IPS-18c (cell line): ENCODE measurements around the gene MYO9B.
"Not testable (repeated sequence)": the region's sequence is repeated elsewhere in the genome, so short reads cannot be mapped to it uniquely, and the experiment has no call there.

Experiments used
- H3K4me3 ChIP-seq: 2 replicates; pipeline ENCODE4 v1.7.0; 2013; ENCODE audit warnings: low read depth, mild to moderate bottlenecking, low read length, moderate library complexity; ENCODE audit not compliant: insufficient read depth
- H3K9me3 ChIP-seq: one replicate; pipeline ENCODE4 v1.6.1; 2013; ENCODE audit warnings: mild to moderate bottlenecking, low read length, moderate library complexity; ENCODE audit not compliant: control insufficient read depth, insufficient read depth

Gene MYO9B

GRCh38 chr19:17144771-17145170 lies 69.2 kb downstream of the MYO9B start:
- not testable (repeated sequence) for H3K9me3 ChIP-seq

GRCh38 chr19:17145546-17146497 lies 70.2 kb downstream of the MYO9B start:
- Histone ChIP-seq H3K9me3 (no peaks in the 10 kb centered on the region), H3K4me3 (no peak overlapping the region)

More at GRCh38 chr19:17144771-17145170, 69.2 kb downstream of the MYO9B start:
- not testable (repeated sequence) for H3K4me3 ChIP-seq

GRCh38 chr19:17148130-17148529 lies 72.6 kb downstream of the MYO9B start:
- Histone ChIP-seq H3K9me3 (no peaks in the 10 kb centered on the region), H3K4me3 (no peak overlapping the region)

- H3K4me3 ChIP-seq: no peak overlapping the region
- no peaks in the 10 kb centered on the region for H3K9me3 ChIP-seq
Observed at GRCh38 chr19:17149393-17150135, 74.0 kb downstream of the MYO9B start.

GRCh38 chr19:17153996-17154395 lies 78.4 kb downstream of the MYO9B start:
- Histone ChIP-seq H3K4me3 (no peak overlapping the region), H3K9me3 (peaks cover 2% of the 10 kb centered on the region)

GRCh38 chr19:17155251-17155650 lies 79.7 kb downstream of the MYO9B start:
- H3K9me3 ChIP-seq: peaks cover 2% of the 10 kb centered on the region
- H3K4me3 ChIP-seq: no peak overlapping the region

- Histone ChIP-seq H3K4me3 (no peak overlapping the region), H3K9me3 (peaks cover 2% of the 10 kb centered on the region)
Observed at GRCh38 chr19:17156296-17156946, 80.8 kb downstream of the MYO9B start.

GRCh38 chr19:17156947-17157302 lies 81.3 kb downstream of the MYO9B start:
- H3K9me3 ChIP-seq: peaks cover 2% of the 10 kb centered on the region

GRCh38 chr19:17158584-17158983 lies 83.0 kb downstream of the MYO9B start:
- Histone ChIP-seq H3K9me3 (peaks cover 2% of the 10 kb centered on the region), H3K4me3 (no peak overlapping the region)

More at GRCh38 chr19:17156947-17157302, 81.3 kb downstream of the MYO9B start:
- no peak overlapping the region for H3K4me3 ChIP-seq

GRCh38 chr19:17159466-17160393 lies 84.2 kb downstream of the MYO9B start:
- Histone ChIP-seq H3K4me3 (0 out of 2 replicates have a peak overlapping the region, but pooled peaks have one; percentile 28), H3K9me3 (peaks cover 2% of the 10 kb centered on the region)

- Histone ChIP-seq H3K9me3 (peaks cover 2% of the 10 kb centered on the region), H3K4me3 (no peak overlapping the region)
Observed at GRCh38 chr19:17160908-17161307, 85.3 kb downstream of the MYO9B start.

GRCh38 chr19:17162131-17162530 lies 86.6 kb downstream of the MYO9B start:
- not testable (repeated sequence) for H3K4me3 ChIP-seq

GRCh38 chr19:17162580-17162979 lies 87.0 kb downstream of the MYO9B start:
- Histone ChIP-seq H3K4me3 (no peak overlapping the region), H3K9me3 (peaks cover under 1% of the 10 kb centered on the region)

More at GRCh38 chr19:17162131-17162530, 86.6 kb downstream of the MYO9B start:
- H3K9me3 ChIP-seq: not testable (repeated sequence)

GRCh38 chr19:17163652-17164051 lies 88.1 kb downstream of the MYO9B start:
- H3K9me3 ChIP-seq: no peaks in the 10 kb centered on the region
- H3K4me3 ChIP-seq: no peak overlapping the region

GRCh38 chr19:17164639-17165038 lies 89.1 kb downstream of the MYO9B start:
- Histone ChIP-seq H3K9me3 (no peaks in the 10 kb centered on the region), H3K4me3 (no peak overlapping the region)

- no peaks in the 10 kb centered on the region for H3K9me3 ChIP-seq
- no peak overlapping the region for H3K4me3 ChIP-seq
Observed at GRCh38 chr19:17165715-17166114, 90.1 kb downstream of the MYO9B start.
